HG03196 (cell line): Measurements from ENCODE around the gene KCNMB2.

Experiments used
- ATAC-seq: cut with Tn5 transposase; IDR thresholded peaks from one replicate; pipeline ENCODE4 v1.9.1; 2021; ENCODE audit not compliant: unreplicated experiment

KCNMB2 gene

DNA sequence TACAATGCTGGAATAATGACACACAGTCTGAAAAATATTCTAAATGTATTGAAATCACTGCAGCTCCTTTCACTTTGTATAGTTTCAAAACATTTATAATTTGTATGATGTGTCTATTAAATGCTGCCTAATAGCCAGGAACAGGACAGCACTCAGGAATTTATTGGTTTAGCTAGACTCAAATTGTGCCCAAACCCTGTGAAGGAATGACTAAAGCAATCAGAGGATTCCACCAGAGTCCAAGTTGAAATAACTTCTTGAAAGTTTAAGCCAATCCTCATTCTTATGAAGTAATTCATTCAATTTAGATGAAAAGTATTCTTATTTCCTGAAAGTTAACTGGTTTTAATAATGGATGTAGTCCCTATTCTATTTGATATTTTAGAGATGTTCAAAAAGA, 268.4 kb downstream of the KCNMB2 start:
- no peak for ATAC-seq

DNA sequence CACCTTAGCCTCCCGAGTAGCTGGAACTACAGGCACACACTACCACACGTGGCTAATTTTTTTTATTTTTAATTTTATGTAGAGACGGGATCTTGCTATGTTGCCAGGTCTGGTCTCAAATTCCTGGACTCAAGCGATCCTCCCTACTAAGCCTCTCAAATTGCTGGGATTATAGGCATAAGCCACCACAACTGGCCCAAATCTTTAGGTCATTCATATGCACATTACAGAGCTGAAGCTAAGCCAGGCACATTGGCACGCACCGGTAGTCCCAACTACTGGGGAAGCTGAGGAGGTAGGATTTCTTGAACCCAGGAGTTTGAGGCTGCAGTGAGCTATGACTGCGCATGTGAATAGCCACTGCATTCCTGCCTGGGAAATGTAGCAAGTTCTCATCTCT, 269.5 kb downstream of the KCNMB2 start:
- no peak for ATAC-seq

DNA sequence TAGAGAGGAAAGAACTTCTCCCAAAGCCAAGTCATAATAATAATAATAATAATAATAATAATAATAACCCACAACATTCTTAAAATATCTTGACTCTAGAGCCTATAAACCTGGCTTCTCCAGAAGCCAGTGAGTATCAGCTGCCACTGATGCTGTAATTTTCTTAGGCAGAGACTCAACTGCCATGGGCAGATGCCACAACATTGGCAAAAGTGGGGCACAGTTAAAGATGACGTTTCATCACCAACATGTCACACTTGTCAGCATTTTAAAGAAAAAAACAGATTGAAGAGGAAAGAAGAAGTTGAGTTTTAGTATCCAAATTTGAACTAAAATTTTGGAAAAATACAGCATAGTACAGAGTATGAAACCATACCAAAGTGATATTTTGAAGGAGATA, 270.4 kb downstream of the KCNMB2 start:
- ATAC-seq = no peak

DNA sequence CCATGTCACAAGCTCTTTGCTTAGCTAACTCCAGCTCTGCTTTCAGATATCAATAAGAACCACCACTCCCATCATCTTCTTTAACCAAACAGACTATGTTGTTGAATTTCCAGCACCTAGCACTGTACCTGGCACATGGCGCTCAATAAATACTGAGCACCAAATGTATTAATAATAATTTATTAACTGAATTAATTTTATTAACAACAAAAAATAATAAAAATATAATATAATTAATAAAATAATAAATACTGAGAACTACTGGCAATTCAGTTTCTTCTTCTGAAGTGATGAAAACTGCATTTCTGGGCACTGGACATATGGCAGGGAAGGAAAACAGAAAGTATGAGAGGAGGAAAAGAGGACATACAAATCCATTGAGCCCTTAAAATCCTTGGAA, 271.5 kb downstream of the KCNMB2 start:
- no peak for ATAC-seq

DNA sequence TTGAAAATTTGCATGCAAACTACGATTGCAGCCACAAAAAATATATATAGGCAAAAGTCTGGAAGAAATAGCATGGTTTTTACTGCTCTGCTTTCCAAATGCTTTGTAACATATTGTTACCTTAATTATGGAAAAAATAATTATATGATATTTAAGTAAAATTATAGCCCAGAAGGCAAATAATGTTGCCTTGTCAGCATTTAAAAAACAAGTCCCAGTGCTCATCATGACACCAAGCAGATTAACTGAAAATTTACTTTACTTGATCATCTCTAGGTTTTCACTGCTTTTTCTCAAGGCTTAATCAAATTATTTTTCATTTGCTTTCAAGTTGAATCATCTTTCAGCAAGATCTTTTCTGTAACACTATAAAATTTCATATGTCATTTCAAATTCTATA, 272.5 kb downstream of the KCNMB2 start:
- no peak for ATAC-seq

DNA sequence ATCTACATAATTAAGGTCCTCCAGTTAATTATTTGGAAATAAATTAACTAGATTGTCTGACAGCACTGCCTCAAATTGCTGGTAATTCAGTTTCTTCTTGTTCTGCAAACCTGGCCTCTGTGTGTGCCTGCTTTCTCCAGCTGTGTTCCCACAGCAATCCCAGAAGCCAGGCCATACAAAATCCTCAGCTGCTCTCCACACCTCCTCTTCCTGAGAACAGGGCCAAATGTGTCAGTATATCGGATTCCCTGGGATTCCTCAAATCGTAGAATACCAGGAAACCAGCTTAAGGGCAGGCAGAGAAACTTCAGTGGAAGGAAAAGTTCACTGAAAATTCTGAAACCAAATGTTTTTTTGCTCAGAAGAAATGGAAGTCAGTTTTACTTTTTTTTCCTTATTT, 273.9 kb downstream of the KCNMB2 start:
- ATAC-seq = no peak

DNA sequence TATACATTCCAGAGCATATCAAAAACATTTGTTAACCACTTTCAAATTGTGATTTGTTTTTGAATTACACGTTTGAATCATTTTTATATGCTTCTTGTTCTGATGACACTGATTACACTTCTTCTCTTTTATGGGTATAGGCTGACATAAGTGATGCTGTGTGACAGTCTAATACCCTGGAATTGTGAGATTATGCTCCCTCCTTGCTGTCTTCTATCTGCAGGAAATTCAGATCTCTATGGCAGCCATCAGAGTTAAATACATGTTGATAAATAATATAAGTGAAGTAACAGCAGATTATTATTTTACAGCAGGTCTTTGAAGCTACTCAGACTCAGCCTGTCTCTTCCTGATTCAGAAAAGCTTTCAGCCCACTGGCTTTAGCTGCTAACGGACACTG, 286.5 kb downstream of the KCNMB2 start:
- no peak for ATAC-seq

DNA sequence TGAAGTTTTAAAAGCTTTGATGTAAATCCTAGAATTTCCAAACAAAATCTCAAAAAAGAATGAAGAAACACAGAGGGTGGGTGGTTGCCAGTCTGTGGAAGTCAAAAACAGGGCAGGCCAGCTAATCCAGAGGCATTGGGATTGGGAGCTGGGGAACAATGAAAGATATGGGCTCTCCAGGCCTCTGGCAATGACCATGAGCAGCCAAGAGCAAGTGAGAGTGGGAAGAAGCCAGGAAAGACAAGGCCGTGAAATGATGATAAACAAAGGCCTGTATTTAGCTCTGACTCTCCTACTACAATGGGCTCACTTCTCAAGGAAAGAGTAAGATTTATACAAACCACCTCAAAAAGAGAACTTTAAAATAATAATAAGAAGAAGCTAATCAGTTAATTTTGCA, 286.9 kb downstream of the KCNMB2 start:
- no peak for ATAC-seq

DNA sequence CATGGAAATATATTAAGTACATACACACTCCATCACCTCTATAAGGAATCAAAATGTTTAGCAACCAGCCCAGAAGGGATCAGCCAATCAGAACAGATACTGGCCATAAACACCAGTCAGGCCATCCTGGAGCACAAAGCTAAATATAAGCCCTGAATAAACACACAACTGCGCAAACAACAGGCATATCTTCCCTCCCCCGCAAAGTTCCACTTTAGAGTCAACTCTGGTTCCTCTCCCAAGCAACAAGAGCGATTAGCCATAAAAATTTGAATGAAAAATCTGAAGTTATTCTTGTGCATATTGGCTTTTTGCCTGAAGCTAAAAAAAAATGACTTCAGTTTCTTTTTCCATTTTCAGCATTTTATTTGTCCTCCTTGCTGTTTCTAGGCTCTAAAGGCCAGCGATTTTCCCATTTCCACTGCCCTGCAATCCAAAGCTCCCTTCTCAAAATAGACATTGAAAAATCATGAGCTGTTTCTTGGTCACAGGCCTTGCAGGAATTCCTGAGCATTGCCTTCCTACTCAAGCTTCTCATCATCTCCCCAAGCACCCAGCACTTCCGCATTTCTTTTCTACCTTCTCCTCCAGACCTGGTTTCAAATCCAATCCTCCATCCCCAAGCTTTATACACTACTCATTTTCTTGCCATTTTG, 287.5 kb downstream of the KCNMB2 start:
- no peak for ATAC-seq

DNA sequence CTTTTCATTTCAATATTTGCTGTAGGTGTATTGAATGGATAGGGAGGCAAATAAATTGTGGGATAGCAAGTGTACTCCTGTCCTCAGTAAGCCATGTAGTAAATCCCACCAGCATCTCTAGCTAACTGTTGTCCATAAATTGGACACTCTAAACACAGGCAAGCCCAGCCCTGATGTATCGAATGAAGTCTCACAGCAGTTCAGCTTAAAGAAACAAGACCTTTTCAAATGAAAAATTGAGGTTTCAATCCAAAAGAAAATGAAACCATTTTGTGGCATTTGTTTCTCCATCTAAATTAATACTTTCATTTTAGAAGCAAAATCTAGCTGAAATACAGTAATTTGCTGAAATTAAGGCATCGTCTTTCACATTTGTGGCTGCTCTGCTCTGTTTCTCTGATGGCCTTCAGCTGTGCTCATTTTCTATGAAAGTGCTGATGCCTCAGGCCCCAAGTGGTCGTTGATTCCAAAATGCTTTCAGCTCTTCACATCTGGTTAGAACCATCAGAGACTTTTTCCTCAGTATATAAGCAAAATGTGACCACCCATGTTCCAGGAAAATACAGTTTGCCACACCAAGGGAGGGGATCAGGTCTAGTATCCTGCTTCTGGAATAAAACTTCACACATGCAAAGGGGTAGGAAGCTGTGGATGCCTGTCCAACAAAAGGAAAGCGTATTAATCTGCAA, 290.3 kb downstream of the KCNMB2 start:
- ATAC-seq = no peak

DNA sequence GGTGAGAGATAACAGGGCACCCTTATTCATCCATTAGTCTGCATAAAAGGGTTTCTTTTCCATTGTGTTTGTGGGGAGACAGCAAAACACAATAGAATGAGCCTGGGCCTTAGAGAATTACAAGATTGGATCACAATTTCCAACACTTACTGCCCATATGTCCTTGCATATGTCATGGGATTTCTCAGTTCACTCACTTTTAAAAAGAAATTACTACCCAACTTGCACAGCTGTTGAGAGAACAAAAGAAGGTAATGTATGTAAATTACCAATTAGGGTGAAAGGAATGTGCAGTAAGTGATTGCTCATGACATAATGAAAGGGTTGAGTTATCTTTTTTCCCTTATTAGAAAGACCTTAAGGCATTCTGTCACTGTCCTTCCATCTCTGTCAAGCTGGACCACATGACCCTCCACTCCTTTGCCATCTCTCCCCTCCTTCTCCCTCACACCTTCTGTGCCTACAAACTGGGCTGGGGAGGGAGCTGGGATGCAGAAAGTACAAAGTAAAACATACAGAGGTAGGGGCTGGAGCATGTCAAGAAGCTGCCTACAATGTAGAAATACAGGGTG, 291.1 kb downstream of the KCNMB2 start:
- ATAC-seq = no peak

DNA sequence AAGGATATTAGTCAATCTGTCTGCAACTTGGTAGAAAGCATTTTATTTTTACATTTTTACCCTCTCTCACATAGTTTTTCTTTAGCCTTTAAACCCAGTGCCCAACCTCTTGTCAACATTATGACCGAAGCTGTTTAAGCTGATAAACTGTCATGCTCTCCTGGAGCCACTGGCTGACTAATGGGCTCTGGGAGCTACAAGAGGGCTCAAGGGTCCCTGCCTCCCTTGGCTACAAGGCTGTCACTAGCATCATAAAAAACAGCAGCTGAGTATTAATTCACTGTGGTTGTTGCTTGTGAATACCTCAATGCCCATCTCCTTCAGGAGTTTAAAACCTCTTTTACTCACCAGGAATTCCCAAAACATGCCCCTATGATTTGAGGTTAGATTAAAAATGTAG, 297.5 kb downstream of the KCNMB2 start:
- no peak for ATAC-seq

DNA sequence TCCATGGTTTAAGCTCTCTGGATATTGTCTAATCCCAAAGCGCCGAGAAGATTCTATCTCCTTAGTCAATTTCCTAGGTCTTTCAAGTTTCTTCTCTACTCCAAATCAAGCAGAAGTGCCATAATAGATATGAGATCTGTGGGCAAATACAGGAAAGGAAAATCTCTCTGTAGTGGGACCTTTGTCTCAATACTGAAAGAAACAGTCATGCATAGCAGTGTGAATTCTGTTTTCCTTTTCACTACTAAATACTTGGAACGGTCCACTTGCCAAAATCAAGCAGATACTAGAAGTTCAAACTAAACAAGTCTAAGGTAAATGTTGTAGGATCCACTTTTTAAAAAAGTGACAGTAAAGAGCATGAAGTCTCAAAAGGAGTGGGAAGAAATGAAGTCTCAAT, 298.8 kb downstream of the KCNMB2 start:
- no peak for ATAC-seq

DNA sequence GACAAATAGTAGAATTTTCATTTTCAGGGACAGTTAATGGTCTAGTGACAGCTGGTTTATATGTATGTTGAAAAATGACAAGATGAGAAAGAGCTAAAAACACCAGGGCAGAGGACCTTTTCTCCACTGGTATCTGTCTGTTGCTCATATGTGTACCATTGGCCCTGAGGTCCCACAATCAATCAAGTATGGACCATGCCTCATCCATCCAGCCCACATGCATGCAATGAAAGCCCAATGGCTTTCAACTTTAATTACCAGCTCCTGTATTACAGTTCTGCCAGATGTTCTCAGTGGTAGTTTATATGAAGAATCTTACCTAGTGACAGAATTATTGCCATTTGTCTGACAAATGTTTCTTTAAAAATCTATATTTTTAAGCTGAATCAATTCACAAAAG, 301.3 kb downstream of the KCNMB2 start:
- ATAC-seq = no peak

DNA sequence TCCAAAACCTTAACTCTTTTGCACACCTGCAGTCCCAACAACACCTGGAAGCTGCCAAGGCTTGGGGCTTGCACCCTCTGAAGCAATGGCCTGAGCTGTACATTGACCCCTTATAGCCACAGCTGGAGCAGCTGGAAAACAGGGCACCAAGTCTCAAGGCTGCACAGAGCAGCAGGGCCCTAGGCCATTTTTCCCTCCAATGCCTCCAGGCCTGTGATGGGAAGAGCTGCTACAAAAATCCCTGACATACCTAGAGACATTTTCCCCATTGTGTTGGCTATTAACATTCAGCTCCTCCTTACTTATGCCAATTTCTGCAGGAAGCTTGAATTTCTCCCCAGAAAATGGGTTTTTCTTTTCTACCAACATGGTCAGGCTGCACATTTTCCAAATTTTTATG, 304.4 kb downstream of the KCNMB2 start:
- ATAC-seq = no peak

DNA sequence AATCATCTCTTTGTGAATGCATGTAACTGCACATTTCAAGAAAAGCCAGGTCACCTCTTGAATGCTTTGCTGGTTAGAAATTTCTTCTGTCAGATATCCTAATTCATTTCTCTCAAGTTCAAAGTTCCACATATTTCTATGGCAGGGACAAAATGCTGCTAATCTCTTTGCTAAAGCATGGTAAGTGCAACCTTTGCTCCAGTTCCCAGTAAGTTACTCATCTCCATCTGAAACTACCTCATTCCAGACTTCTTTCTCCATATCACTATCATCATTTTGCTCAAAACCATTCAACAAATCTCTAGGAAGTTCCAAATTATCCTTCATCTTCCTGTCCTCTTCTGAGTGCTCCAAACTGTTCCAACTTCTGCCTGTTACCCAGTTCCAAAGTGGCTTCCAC, 304.8 kb downstream of the KCNMB2 start:
- no peak for ATAC-seq

DNA sequence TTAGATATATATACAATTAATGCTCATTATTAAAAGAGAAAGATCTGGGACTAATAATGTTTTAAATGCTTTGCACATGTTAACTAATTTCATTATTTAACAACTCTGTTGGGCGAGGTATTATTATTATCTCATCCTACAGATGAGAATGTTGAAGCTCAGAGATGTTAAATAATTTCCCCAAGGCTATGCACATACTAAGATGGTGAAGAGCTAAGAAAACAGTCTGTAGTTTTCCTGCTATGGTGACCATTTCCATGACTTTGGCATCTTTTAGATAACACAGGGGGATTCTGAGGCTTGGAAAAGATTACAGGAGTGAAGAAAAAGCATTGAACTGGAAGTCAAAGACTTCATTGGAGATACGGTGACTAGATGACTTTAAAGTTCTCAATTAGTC, 308.7 kb downstream of the KCNMB2 start:
- ATAC-seq = no peak

DNA sequence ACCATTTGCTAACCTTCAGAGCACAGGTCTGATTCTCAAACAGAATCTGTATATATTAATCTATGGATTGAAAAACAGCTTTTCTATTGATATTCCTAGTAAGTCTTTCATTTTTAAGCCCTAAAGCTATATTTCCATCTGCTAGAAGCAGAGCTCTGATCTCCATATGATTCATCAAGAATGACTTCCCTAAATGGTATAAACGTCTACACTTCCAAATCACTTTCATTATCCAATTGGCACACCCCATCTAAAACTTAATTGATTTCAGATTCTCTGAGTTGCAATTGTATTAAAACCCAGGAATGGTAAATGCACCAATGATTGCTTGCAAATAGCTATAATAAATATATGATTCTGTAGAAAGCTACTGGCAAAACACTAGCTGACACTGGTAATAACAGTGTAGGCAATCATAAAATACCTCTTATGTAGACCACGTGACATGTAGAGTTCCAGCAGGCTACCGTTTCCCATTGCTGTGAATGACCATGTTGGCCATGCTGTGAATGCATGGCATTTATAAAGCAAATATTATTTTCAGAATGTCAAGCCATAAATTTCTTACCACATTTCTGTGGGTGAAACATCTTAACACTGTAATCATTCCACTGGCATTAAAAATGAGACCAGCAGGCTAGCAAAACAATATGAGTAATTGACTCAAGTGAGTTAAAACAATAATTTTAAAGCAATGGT, 309.3 kb downstream of the KCNMB2 start:
- ATAC-seq = no peak

DNA sequence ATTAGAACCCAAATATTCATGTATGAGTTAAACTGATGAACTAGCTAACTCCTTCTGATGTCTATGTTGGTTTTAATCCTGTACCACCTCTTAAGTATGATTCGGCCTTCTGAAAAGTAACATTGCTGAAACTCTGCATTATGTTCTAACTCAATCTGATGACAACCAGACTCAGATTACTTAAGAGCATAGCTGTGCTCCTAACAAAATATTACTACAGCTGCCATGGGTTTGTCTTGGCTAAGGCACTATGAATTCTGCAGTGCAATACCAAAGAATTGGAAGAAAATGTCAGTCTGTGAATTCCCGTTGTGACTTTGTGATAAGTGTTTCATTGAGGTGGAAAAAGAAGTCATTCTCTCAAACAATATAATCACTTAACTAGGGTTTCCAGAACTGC, 311.0 kb downstream of the KCNMB2 start:
- ATAC-seq = no peak

DNA sequence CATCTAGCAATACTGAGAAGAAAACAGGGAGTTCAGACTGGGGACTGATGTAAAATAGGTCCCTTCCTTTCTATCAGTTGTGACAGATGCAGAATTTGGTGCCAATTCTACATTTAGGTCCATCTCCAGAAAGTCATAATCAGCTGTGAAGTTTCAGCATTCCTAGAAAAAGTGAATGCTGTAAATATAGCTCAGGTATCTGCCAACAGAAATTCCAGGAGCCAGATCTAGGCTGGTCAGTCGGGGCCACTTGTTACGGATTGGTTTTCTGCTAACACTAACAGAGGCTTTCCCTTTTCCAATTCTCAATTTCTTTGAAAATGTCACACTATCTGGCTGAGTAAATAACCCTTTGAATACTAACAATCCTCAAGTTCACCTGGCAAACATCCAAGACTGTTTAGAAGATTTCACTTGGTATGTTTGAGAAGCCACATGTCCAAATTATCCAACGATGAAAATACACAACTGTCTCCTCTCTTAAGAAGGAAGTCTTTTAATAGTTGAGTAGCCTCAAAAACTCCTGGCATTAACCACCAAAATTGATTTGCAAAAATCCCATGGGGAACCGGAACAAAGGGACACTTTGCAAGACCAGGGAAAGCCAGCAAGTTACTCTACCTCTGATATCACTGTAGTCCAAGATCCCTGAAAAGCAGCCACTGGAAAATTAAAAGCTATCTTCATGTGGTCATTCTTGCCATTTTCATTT, 313.1 kb downstream of the KCNMB2 start:
- ATAC-seq = no peak

DNA sequence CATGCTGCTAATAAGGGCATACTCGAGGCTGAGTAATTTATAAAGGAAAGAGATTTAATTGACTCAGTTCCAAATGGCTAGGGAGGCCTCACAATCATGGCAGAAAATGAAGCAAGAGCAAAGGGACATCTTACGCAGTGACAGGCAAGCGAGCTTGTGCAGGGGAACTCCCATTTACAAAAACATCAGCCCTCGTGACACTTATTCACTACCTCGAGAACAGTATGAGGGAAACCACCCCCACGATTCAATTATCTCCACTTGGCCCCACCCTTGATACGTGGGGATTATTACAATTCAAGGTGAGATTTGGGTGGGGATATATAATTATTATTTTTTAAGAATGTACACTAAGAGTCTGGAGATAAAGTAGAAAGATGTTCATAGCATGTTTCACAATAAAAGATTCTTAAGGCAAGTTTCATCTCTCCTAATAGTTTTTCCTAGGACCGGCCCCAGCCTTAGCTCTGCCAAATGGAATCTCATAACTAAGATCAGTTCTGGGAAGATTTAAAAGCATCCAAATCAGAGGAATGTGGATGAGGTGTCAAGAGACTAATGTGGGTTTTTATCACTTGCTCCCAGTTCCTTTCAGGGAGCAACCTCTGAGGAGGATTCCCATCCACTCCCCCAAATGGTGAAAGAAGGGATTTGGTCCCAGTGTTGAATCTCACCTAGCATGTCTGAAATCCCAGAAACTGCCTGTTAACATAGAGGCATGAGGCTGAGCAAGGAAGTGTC, 314.4 kb downstream of the KCNMB2 start:
- no peak for ATAC-seq
